ENCODE measurements around the gene SRD5A2. TPM values are rescaled to one million over a fixed set of nuclear protein-coding genes. Genes with fewer than 3 reads are reported as not detected.

SRD5A2 gene
- total RNA-seq, 1 donor from 2014 or later, result 0.17 TPM

GRCh38 chr2:31579996-31580320 lies 780 bp downstream of the SRD5A2 start:
- TF ChIP-seq CTCF (IDR thresholded peaks at IDR 0.05; ENCODE audit: insufficient read depth, low read length, poor library complexity, severe bottlenecking), result no peak
- Histone ChIP-seq H3K36me3 (ENCODE audit: control insufficient read depth, insufficient read depth, low read length) (no peaks in the 10 kb centered on the region), H3K4me3 (ENCODE audit: low read depth, low read length) (no peak overlapping the region), H3K27me3 (ENCODE audit: control insufficient read depth, insufficient read depth, low read length) (peaks cover 29% of the 10 kb centered on the region)
- DNase-seq (ENCODE audit: low read depth), result no peak

GRCh38 chr2:31578316-31578715 lies 2.4 kb downstream of the SRD5A2 start:
- no peak for DNase-seq (ENCODE audit: low read depth)
- peaks cover 29% of the 10 kb centered on the region for H3K27me3 ChIP-seq (ENCODE audit: control insufficient read depth, insufficient read depth, low read length)

GRCh38 chr2:31577143-31577542 lies 3.6 kb downstream of the SRD5A2 start:
- no peaks in the 10 kb centered on the region for H3K36me3 ChIP-seq (ENCODE audit: control insufficient read depth, insufficient read depth, low read length)
- no peak for TF ChIP-seq CTCF (IDR thresholded peaks at IDR 0.05; ENCODE audit: insufficient read depth, low read length, poor library complexity, severe bottlenecking)
- peaks cover 27% of the 10 kb centered on the region for H3K27me3 ChIP-seq (ENCODE audit: control insufficient read depth, insufficient read depth, low read length)
- DNase-seq (ENCODE audit: low read depth), result no peak
- no peak overlapping the region for H3K4me3 ChIP-seq (ENCODE audit: low read depth, low read length)

More at GRCh38 chr2:31578316-31578715, 2.4 kb downstream of the SRD5A2 start:
- Histone ChIP-seq H3K4me3 (ENCODE audit: low read depth, low read length) (no peak overlapping the region), H3K36me3 (ENCODE audit: control insufficient read depth, insufficient read depth, low read length) (no peaks in the 10 kb centered on the region)
- TF ChIP-seq CTCF (IDR thresholded peaks at IDR 0.05; ENCODE audit: insufficient read depth, low read length, poor library complexity, severe bottlenecking), result no peak

- no peak for TF ChIP-seq CTCF (IDR thresholded peaks at IDR 0.05; ENCODE audit: insufficient read depth, low read length, poor library complexity, severe bottlenecking)
- DNase-seq (ENCODE audit: low read depth), result no peak
- Histone ChIP-seq H3K4me3 (ENCODE audit: low read depth, low read length) (no peak overlapping the region), H3K27me3 (ENCODE audit: control insufficient read depth, insufficient read depth, low read length) (no peaks in the 10 kb centered on the region), H3K36me3 (ENCODE audit: control insufficient read depth, insufficient read depth, low read length) (no peaks in the 10 kb centered on the region)
Measured at GRCh38 chr2:31568585-31569201, 12.0 kb downstream of the SRD5A2 start.

- Histone ChIP-seq H3K4me3 (ENCODE audit: low read depth, low read length) (no peak overlapping the region), H3K27me3 (ENCODE audit: control insufficient read depth, insufficient read depth, low read length) (no peaks in the 10 kb centered on the region), H3K36me3 (ENCODE audit: control insufficient read depth, insufficient read depth, low read length) (no peaks in the 10 kb centered on the region)
- TF ChIP-seq CTCF (IDR thresholded peaks at IDR 0.05; ENCODE audit: insufficient read depth, low read length, poor library complexity, severe bottlenecking), result no peak
- no peak for DNase-seq (ENCODE audit: low read depth)
Measured at GRCh38 chr2:31567679-31568078, 13.1 kb downstream of the SRD5A2 start.

- no peaks in the 10 kb centered on the region for H3K36me3 ChIP-seq (ENCODE audit: control insufficient read depth, insufficient read depth, low read length)
- no peak overlapping the region for H3K4me3 ChIP-seq (ENCODE audit: low read depth, low read length)
- TF ChIP-seq CTCF (IDR thresholded peaks at IDR 0.05; ENCODE audit: insufficient read depth, low read length, poor library complexity, severe bottlenecking), result no peak
- no peaks in the 10 kb centered on the region for H3K27me3 ChIP-seq (ENCODE audit: control insufficient read depth, insufficient read depth, low read length)
- no peak for DNase-seq (ENCODE audit: low read depth)
Measured at GRCh38 chr2:31563273-31563839, 17.4 kb downstream of the SRD5A2 start.

Measured in kidney epithelial cell (primary cell).